K562 (cell line): Measurements from ENCODE around the gene MFNG. TPM values are rescaled to one million over a fixed set of nuclear protein-coding genes. Genes with fewer than 3 reads are reported as not detected.

Source experiments
- ATAC-seq: fragments of 200-7000 bp; cut with Tn5 transposase; 3 replicates; pipeline ENCODE4 v1.9.1; 2020; ENCODE audit warnings: moderate library complexity
- BruUV-seq: library from RNA; stranded (reverse); fragments of 400-500 nt; replicated peaks from 2 replicates; lab custom pipeline; 2021; lab: Mats Ljungman, UMichigan
- CTCF ChIA-PET: fragments of 300-600 bp; formaldehyde crosslinking; extraction: SDS; loops from one replicate; lab custom pipeline; 2021; ENCODE audit warnings: low intra/inter-chr PET ratio; lab: Yijun Ruan, JAX
- POLR2A ChIA-PET: fragments of 300-600, 350-650 bp; sonication (Branson Sonifier 250); formaldehyde crosslinking; extraction: SDS; loops from one replicate; lab custom pipeline; 2021; ENCODE audit warnings: antibody characterized with exemption, inconsistent platforms; lab: Yijun Ruan, JAX
- DNase-seq, 4 experiments: peaks; one replicate each; pipeline versions ENCODE4 v3.0.0 to v3.0.0-alpha.2; 2011 to 2018; ENCODE audit warnings: low spot score in 3 of 4, mixed read lengths in 3 of 4; ENCODE audit errors: extremely low read depth in 1 of 4
- FAIRE-seq: peaks from 2 replicates; lab custom pipeline; 2011; peaks lifted over from hg19 to GRCh38; lab: Jason Lieb, UNC
- H2AFZ ChIP-seq: 2 replicates; pipeline ENCODE4 v1.6.0; 2011; ENCODE audit warnings: low read depth, low read length, control low read depth, inconsistent platforms
- H3K27ac ChIP-seq: fragments of 200-600 bp; 3 replicates; pipeline ENCODE4 v1.8.0; 2011; ENCODE audit warnings: low read depth, mild to moderate bottlenecking, control low read depth, inconsistent platforms, low read length, moderate library complexity, mixed read lengths; ENCODE audit errors: extremely low read depth
- H3K27me3 ChIP-seq, 2 experiments: fragments of 300-600 bp in 1 of 2; 2 replicates in 1 of 2; 3 replicates in 1 of 2; pipeline versions ENCODE4 v1.6.0 to v1.8.0; 2011; ENCODE audit warnings: inconsistent platforms in 2 of 2, low read length in 2 of 2, mild to moderate bottlenecking in 1 of 2, mixed read lengths in 1 of 2, moderate library complexity in 1 of 2; ENCODE audit not compliant: control insufficient read depth in 2 of 2, insufficient read depth in 2 of 2
- H3K36me3 ChIP-seq: fragments of 300-600 bp; 3 replicates; pipeline ENCODE4 v1.8.0; 2011; ENCODE audit warnings: mild to moderate bottlenecking, low read length, inconsistent platforms; ENCODE audit not compliant: control insufficient read depth, insufficient read depth
- H3K4me1 ChIP-seq, 2 experiments: fragments of 200-600 bp in 1 of 2; replicated peaks in 1 of 2; 2 replicates in 1 of 2; 3 replicates in 1 of 2; pipeline versions ENCODE4 v1.5.1 to v1.8.0; 2011; ENCODE audit warnings: inconsistent platforms in 2 of 2, low read length in 2 of 2, mild to moderate bottlenecking in 1 of 2, mixed read lengths in 1 of 2, moderate library complexity in 1 of 2; ENCODE audit not compliant: control insufficient read depth in 2 of 2, insufficient read depth in 2 of 2
- H3K4me2 ChIP-seq: 2 replicates; pipeline ENCODE4 v1.6.1; 2011; ENCODE audit warnings: low read length, control low read depth, inconsistent platforms, mixed read lengths; ENCODE audit not compliant: insufficient read depth
- H3K4me3 ChIP-seq: fragments of 200-600 bp; sonication (generic), shearing (Covaris generic); 2 replicates; pipeline ENCODE4 v1.5.1; 2016; ENCODE audit warnings: control low read depth, inconsistent platforms
- H3K79me2 ChIP-seq: fragments of 200-600 bp; 3 replicates; pipeline ENCODE4 v1.8.0; 2011; ENCODE audit warnings: low read length, inconsistent platforms; ENCODE audit not compliant: control insufficient read depth, insufficient read depth
- H3K9ac ChIP-seq, 2 experiments: 2 replicates each; pipeline versions ENCODE4 v1.6.0 to v1.6.1; 2011; ENCODE audit warnings: low read depth in 2 of 2, low read length in 2 of 2, control low read depth in 1 of 2, inconsistent platforms in 1 of 2, mild to moderate bottlenecking in 1 of 2, mixed read lengths in 1 of 2; ENCODE audit not compliant: insufficient read depth in 1 of 2
- H3K9me1 ChIP-seq: one replicate; pipeline ENCODE4 v1.6.0; 2011; ENCODE audit warnings: inconsistent platforms, mild to moderate bottlenecking, low read length, moderate library complexity; ENCODE audit not compliant: control insufficient read depth, insufficient read depth
- H3K9me3 ChIP-seq: replicated peaks from 2 replicates; pipeline ENCODE4 v1.5.1; 2011; ENCODE audit warnings: low read depth, low read length, inconsistent platforms; ENCODE audit not compliant: control insufficient read depth, insufficient read depth
- H4K20me1 ChIP-seq: replicated peaks from 2 replicates; pipeline ENCODE4 v1.6.1; 2011; ENCODE audit warnings: low read length, inconsistent platforms, mixed read lengths; ENCODE audit not compliant: control insufficient read depth, insufficient read depth
- ETV1 ChIP-seq: fragments of 450-650 bp; conservative IDR thresholded peaks from 2 replicates; pipeline ENCODE4 v1.6.1; 2016; ENCODE audit warnings: missing genetic modification characterization, control low read depth, low read depth, missing compliant biosample characterization
- NCOR1 ChIP-seq: fragments of 450-650 bp; IDR thresholded peaks from 2 replicates; pipeline ENCODE4 v1.6.1; 2016; ENCODE audit warnings: mild to moderate bottlenecking, moderate library complexity
- RBM15 ChIP-seq: fragments of 200-400 bp; formaldehyde crosslinking; IDR thresholded peaks from 2 replicates; pipeline ENCODE4 v1.6.1; 2018; ENCODE audit warnings: mild to moderate bottlenecking, low read length, moderate library complexity; ENCODE audit not compliant: insufficient read depth
- ZC3H4 ChIP-seq: sonication (generic); formaldehyde crosslinking; IDR thresholded peaks from 2 replicates; pipeline ENCODE4 v1.9.0; 2021; ENCODE audit warnings: missing genetic modification reagents, borderline replicate concordance
- whole genome bisulfite sequencing: fragments of 100-300 bp; shearing (Covaris generic); methylation state at CpG from one replicate; pipeline ENCODE4 v1.1.6; 2016; ENCODE audit warnings: low coverage, mixed read lengths; ENCODE audit not compliant: insufficient coverage; ENCODE audit errors: missing lambda C conversion rate; 5-methylcytosine and 5-hydroxymethylcytosine counted together
- in situ Hi-C: fragments of 300-500 bp; cut with MboI; formaldehyde crosslinking; loops from 4 replicates; pipeline ENCODE4 v1.15.0; 2018; ENCODE audit warnings: inconsistent platforms, mixed read lengths
- intact Hi-C: fragments of 100-400 bp; cut with micrococcal nuclease; formaldehyde crosslinking; loops from 2 replicates; pipeline ENCODE4 v1.14.2; 2022
- polyA plus RNA-seq, 8 experiments: library from polyadenylated mRNA; depleted of rRNA in 4 of 8; stranded (reverse) in 5 of 8; unstranded in 3 of 8; fragments of >200 nt; fragmentation: Nextera tagmentation in 2 of 8; fragmentation: Illumina TruSeq in 1 of 8; extraction: Ambion mirVana in 2 of 8; extraction: Trizol in 1 of 8; gene quantifications; 2 replicates each; pipeline versions ENCODE4 v1.2.1 to v1.2.3, GENCODE V29; 2011 to 2014; ENCODE audit warnings: inconsistent platforms in 1 of 8, missing spikeins in 1 of 8
- total RNA-seq, 7 experiments: library from RNA; depleted of rRNA in 6 of 7; stranded (reverse); fragments of >200 nt in 6 of 7; fragmentation: Illumina TruSeq in 2 of 7; extraction: Trizol in 2 of 7; gene quantifications; 2 replicates each; pipeline versions ENCODE4 v1.2.1 to v1.2.3, GENCODE V29; 2011 to 2021; ENCODE audit warnings: low replicate concordance in 1 of 7
- TF ChIP-seq, protein P1 (sequence below): fragments of 250-450 bp; sonication (Bioruptor Pico); IDR thresholded peaks from 2 replicates; pipeline ENCODE4 v1.8.0; 2022; ENCODE audit warnings: inconsistent platforms
- TF ChIP-seq, protein P2 (sequence below): fragments of 250-450 bp; sonication (Bioruptor Pico); IDR thresholded peaks from 2 replicates; pipeline ENCODE4 v1.4.0; 2020
- TF ChIP-seq, protein P3 (sequence below), 2 experiments: fragments of 450-650 bp; IDR thresholded peaks; 2 replicates each; pipeline ENCODE4 v1.6.1; 2016

MFNG gene
- total and polyA plus RNA-seq, 9 of the 15 experiments (the other 6 are each of a cell fraction or from before 2014, with no cell fraction given), result 0.13 to 0.73 (median 0.38) TPM; not detected in 4

DNA sequence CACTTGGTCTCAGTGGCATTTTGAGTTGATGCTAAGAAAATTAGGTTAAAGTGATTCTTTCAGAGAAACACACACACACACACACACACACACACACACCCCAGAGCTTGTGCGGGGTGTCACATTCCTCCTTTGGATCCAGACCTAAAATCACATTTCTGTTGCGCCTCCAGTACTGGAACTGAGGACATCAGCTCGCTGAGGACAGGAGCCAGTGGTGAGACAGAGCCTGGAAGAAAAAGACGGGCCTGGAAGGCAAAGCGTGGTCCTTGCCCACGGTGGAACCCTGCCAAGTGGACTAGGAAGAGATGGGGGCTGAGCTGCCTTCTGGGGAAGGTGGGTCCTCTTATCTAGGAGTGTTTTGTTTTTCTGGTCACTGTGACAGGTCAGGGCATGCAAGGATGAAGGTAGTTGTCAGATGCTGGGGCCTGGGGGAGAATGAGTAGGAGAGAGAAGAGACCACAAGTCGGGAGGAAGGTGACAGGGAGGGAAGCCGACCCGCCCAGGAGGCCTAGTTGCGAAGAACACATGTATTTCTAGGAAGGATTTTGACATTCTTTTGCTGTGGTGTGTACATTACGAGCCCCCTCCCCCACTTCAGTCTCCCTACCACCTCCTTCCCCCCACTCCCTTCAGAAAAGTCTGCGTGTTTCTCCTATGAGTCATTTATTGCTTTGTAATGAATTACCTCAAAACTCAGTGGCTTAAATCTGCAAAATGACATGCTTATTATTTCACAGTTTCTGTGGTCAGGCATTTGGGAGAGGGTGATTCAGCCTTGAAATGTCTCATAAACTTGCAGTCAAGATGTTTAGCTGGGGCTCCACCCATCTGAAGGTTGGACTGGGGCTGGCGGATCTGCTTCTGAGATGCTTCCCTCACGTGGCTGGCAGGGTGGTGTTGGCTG is 54.1 kb downstream of the MFNG start:
- no peak overlapping the region for H2AFZ ChIP-seq
- POLR2A ChIA-PET, result no interaction called here
- CTCF ChIA-PET, result interaction anchor here (0.6 to 0.7 kb wide), 2 partner anchors 13 to 1225 kb away, joined by 3 to 4 read pairs; no protein-coding TSS in a partner anchor
- H3K9me3 ChIP-seq, result no peaks in the 10 kb centered on the region
- in situ Hi-C loops, result no loop called here
- ATAC-seq, result no peak
- H4K20me1 ChIP-seq, result peaks cover 6% of the 10 kb centered on the region
- H3K9me1 ChIP-seq, result no peaks in the 10 kb centered on the region
- H3K27ac ChIP-seq, result no peak overlapping the region
- no peak for DNase-seq
- peaks cover 0 to 9% of the 10 kb centered on the region in 2 experiments; a peak in 2 of 5 replicates for H3K4me1 ChIP-seq
- H3K79me2 ChIP-seq, result no peaks in the 10 kb centered on the region
- no peak overlapping the region for H3K4me3 ChIP-seq
- no TSS peak for BruUV-seq
- intact Hi-C loops, result no loop called here
- no peak for FAIRE-seq
- no peak overlapping the region for H3K4me2 ChIP-seq
- no peak overlapping the region for H3K9ac ChIP-seq
- peaks cover 7 to 51% of the 10 kb centered on the region in 2 experiments; a peak in 4 of 5 replicates for H3K27me3 ChIP-seq
- WGBS, result under 1% methylated on average over 11 of the region's 14 CpGs
- no peaks in the 10 kb centered on the region for H3K36me3 ChIP-seq
- TF ChIP-seq, protein P1, sequence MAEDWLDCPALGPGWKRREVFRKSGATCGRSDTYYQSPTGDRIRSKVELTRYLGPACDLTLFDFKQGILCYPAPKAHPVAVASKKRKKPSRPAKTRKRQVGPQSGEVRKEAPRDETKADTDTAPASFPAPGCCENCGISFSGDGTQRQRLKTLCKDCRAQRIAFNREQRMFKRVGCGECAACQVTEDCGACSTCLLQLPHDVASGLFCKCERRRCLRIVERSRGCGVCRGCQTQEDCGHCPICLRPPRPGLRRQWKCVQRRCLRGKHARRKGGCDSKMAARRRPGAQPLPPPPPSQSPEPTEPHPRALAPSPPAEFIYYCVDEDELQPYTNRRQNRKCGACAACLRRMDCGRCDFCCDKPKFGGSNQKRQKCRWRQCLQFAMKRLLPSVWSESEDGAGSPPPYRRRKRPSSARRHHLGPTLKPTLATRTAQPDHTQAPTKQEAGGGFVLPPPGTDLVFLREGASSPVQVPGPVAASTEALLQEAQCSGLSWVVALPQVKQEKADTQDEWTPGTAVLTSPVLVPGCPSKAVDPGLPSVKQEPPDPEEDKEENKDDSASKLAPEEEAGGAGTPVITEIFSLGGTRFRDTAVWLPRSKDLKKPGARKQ (CRISPR knock-in tag), result no peak
- TF ChIP-seq RBM15 (no peak), ZC3H4 (no peak), NCOR1 (no peak), ETV1 (tag) (no peak)
- TF ChIP-seq, protein P2, sequence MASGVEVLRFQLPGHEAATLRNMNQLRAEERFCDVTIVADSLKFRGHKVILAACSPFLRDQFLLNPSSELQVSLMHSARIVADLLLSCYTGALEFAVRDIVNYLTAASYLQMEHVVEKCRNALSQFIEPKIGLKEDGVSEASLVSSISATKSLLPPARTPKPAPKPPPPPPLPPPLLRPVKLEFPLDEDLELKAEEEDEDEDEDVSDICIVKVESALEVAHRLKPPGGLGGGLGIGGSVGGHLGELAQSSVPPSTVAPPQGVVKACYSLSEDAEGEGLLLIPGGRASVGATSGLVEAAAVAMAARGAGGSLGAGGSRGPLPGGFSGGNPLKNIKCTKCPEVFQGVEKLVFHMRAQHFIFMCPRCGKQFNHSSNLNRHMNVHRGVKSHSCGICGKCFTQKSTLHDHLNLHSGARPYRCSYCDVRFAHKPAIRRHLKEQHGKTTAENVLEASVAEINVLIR (CRISPR knock-in tag), result no peak
- TF ChIP-seq, protein P3, sequence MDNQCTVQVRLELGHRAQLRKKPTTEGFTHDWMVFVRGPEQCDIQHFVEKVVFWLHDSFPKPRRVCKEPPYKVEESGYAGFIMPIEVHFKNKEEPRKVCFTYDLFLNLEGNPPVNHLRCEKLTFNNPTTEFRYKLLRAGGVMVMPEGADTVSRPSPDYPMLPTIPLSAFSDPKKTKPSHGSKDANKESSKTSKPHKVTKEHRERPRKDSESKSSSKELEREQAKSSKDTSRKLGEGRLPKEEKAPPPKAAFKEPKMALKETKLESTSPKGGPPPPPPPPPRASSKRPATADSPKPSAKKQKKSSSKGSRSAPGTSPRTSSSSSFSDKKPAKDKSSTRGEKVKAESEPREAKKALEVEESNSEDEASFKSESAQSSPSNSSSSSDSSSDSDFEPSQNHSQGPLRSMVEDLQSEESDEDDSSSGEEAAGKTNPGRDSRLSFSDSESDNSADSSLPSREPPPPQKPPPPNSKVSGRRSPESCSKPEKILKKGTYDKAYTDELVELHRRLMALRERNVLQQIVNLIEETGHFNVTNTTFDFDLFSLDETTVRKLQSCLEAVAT (IDR thresholded peaks at IDR 0.05), result no peak
